Activated gamma-delta T cell treated with Interleukin-2 at 50 U/mL for 16 hours (primary cell): ENCODE data around the gene PFDN6.
A peak's percentile ranks its signal among the peaks of the same experiment; 100 is the strongest.
"Not testable (repeated sequence)": the region's sequence is repeated elsewhere in the genome, so short reads cannot be mapped to it uniquely, and the experiment has no call there.

Experiments used
- DNase-seq: peaks from one replicate; pipeline ENCODE4 v3.0.0-alpha.2; 2020

Gene PFDN6

DNA sequence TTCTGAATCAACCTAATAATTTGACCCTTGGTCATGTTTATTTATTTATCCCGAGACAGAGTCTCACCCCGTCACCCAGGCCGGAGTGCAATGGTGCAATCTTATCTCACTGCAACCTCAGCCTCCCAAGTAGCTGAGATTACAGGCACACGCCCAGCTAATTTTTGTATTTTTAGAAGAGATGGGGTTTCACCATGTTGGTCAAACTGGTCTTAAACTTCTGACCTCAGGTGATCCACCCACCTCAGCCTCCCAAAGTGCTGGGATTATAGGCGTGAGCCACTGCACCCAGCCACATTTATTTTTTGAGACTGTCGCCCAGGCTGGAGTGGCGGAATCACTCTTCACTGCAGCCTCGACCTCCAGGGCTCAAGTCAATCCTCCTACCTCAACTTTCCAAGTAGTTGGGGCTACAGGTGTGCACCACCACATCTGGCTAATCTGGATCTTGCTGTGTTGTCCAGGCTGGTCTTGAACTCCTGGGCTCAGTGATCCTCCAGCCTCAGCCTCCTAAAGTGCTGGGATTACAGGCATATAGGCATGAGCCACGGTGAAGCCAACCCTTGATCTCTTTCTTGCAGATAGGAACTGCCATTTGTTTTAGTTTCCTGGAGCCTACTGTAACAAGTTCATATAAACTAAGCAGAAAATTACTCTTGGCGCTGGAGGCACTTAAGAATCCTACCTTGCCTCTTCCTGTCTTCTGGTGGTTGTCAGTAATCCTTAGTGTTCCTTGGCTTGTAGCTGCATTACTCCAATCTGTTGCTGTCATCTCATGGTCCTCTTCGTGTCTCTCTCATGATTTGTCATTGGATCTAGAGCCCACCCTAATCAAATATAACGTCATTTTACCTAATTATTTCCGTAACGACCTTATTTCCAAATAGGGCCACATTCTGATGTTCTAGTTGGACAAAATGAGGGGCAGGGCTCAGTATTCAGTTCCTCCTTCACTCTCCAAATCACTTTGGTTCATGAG is 15.2 kb upstream of the PFDN6 start:
- DNase-seq: no peak

DNA sequence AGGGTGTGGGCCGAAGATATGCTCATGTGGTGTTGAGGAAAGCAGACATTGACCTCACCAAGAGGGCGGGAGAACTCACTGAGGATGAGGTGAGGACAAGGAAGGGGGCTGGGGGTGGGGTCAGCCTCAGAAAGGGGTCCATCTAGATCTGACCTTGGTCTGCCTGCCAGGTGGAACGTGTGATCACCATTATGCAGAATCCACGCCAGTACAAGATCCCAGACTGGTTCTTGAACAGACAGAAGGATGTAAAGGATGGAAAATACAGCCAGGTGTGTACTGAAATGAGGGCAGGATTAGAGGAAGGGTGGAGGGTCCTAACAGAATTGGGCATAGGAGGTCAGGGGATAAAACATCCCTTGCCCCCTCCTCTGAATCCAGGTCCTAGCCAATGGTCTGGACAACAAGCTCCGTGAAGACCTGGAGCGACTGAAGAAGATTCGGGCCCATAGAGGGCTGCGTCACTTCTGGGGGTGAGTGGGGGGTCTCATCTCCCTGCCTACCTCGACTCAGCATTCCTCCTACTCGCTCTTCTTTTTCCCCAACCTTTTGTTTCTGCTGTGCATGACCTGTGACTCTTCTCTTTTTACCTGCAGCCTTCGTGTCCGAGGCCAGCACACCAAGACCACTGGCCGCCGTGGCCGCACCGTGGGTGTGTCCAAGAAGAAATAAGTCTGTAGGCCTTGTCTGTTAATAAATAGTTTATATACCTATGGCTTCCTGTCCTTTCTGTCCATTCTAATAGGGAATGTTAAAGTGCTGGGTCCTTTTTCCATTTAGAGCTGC is 13.4 kb upstream of the PFDN6 start:
- DNase-seq: not testable (repeated sequence)

DNA sequence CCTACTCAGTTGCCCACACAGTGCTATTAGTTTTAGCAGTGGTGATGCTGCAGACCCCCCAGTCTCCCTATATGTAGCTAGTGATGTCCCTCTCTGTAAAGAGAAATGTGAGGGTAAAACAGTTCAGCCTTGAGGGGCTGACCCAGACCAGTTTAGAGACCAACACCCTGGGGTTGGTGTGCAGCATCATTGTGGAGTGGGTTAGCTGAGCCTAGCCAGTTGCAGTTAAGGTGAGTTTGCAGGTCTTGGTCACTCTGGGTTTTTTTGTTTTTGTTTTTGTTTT is 12.9 kb upstream of the PFDN6 start:
- DNase-seq: no peak

DNA sequence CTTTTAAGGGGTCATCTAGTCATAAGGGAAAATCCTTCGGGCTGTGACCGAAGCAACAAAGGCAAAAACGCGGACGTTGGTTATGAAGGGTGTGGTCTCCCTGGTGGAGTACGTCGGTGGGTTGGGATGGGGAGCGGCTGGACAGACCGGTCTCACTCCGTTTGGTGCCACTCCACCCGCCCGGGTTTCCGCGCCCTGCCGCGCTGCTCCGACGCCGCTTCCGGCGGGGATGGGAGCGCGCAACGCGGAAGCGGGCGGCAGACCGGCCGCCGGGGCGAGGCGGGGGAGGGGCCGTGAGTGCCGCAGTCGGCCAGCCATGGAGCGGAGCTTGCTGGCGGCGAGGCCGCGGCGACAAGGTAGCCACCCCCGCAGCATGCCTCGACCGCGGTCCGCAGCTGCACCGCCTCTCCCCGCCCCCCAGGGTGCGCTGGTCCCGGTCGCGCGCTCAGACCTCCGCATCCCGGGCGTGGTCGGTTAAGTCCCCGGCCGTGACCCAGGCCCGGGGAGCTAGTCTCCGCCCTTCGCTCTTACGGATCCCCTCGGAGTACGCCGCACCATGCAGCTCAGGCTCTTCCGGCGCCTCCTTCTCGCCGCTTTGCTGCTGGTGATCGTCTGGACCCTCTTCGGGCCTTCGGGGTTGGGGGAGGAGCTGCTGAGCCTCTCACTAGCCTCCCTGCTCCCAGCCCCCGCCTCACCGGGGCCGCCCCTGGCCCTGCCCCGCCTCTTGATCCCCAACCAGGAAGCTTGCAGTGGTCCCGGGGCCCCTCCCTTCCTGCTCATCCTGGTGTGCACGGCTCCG is 12.3 kb upstream of the PFDN6 start, which contains the start of gene B3GALT4:
Gene B3GALT4 (plus strand): TSS at position 260 of the 799 bp plus-strand sequence. CDS start 297 bp downstream, at position 557.
- peak; percentile 61 for DNase-seq

DNA sequence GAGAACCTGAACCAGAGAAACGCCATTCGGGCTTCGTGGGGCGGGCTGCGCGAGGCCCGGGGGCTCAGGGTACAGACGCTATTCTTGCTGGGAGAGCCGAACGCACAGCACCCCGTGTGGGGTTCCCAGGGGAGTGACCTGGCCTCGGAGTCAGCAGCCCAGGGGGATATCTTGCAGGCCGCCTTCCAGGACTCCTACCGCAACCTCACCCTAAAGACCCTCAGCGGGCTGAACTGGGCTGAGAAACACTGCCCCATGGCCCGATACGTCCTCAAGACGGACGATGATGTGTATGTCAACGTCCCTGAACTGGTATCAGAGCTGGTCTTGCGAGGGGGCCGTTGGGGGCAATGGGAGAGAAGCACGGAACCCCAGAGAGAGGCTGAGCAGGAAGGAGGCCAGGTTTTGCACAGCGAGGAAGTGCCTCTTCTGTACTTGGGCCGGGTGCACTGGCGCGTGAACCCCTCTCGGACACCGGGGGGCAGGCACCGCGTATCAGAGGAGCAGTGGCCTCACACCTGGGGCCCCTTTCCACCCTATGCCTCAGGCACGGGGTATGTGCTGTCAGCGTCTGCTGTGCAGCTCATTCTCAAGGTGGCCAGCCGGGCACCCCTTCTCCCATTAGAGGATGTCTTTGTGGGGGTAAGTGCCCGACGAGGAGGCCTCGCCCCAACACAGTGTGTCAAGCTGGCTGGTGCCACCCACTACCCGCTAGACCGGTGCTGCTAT is 11.6 kb upstream of the PFDN6 start:
- peak; percentile 24 for DNase-seq

DNA sequence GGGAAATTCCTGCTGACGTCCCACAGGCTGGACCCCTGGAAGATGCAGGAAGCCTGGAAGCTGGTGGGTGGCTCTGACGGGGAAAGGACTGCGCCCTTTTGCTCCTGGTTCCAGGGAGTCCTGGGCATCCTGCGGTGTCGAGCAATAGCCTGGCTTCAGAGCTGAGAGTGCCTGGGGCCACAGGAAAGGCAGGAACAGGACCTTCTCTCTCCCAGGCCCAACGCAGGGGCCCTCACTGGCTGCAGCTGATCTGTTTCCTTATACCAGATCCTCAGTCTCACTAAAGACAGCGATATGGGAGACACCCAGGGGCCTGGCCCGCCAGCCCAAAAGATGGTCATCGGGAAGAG is 11.0 kb upstream of the PFDN6 start:
- DNase-seq: no peak

DNA sequence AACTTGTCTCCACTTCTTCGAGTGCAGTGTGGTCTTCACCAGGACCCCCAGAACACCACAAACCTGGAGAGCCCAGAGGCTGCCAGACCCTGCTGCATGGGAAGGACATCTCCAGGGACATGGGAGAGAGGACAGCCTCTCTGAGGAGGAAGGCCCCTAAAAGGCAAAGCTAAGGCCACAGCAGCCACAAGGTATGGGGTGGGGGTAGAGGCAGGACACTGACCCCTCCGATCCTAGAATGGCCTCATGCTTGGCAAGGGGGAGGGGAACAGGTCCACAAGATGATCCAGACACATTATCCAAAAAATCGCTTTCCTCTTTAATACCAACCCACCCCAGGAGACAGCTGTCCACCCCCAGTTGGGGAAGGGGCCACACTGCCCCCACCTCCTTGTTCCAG is 10.6 kb upstream of the PFDN6 start:
- DNase-seq: no peak

DNA sequence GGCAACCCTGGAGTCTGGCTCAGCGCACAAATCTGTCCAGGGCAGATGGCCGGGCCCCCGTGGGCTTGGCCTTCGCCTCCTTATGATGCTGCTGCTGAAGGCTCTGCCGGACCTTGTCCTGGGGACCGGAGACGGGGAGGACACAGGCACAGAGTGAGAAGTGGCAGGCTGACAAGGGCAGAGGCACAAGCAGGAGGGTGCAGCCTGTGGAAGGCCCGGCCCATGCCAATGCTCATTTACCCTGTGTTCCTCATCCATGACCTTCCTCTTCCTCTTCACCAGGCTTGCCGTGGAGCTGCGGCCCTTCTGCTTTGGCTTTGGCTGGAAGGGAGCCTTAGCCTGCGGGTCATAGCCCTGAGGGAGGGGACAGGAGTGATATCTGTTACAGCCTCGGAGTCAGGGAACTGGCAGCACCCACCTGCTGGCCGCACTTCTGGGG is 10.1 kb upstream of the PFDN6 start:
- DNase-seq: no peak

DNA sequence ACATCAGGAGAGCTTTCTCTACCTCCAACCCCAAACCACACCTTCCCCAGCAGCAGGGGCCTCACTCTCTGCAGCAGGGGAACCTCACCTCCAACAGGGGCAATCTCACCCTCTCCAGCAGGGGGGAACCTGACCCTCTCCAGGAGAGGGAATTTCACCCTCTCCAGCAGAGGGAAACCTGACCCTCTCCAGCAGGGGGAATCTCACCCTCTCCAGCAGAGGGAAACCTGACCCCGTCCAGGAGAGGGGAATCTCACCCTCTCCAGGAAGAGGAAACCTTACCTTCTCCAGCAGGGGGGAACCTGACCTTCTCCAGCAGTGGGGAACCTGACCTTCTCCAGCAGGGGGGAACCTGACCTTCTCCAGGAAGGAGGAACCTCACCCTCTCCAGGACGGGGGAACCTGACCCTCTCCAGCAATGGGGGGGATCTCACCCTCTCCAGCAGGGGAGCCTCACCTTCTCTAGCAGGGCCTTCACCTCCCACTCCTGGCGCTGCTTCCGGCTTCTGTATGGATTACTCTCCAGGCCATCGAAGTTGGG is 9.4 kb upstream of the PFDN6 start:
- DNase-seq: no peak

DNA sequence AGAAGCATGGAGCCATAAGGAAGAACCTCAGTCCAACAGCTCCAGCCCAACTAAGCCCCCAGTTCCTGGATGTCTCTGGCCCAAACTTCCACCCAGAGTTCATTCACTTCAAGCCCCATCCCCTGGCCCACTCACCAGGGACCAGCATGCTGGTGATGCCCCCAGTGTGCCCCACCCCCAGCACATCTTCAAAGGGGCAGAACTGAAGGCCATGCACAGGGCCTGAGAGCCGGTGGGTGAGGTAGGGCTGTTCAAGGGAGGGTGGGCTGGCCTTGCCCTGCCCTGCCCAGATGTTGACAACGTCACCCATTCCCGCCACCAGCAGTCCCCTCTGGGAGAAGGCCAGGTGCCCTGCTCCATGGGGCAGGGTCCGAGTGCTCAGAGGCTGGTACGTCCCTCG is 8.9 kb upstream of the PFDN6 start:
- DNase-seq: no peak

DNA sequence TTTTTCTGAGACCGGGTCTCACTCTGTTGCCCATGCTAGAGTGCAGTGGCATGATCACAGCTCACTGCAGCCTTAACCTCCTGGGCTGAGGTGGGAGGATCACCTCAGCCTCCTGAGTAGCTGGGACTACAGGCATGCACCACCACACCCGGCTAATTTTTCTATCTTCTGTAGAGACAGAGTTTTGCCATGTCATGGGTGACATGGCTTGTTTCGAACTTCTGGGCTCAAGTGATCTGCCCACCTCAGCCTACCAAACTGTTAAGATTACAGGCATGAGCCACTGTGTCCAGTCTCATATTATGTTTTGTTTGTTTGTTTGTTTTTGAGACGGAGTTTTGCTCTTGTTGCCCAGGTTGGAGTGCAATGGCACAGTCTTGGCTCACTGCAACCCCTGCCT is 4.2 kb upstream of the PFDN6 start:
- not testable (repeated sequence) for DNase-seq

DNA sequence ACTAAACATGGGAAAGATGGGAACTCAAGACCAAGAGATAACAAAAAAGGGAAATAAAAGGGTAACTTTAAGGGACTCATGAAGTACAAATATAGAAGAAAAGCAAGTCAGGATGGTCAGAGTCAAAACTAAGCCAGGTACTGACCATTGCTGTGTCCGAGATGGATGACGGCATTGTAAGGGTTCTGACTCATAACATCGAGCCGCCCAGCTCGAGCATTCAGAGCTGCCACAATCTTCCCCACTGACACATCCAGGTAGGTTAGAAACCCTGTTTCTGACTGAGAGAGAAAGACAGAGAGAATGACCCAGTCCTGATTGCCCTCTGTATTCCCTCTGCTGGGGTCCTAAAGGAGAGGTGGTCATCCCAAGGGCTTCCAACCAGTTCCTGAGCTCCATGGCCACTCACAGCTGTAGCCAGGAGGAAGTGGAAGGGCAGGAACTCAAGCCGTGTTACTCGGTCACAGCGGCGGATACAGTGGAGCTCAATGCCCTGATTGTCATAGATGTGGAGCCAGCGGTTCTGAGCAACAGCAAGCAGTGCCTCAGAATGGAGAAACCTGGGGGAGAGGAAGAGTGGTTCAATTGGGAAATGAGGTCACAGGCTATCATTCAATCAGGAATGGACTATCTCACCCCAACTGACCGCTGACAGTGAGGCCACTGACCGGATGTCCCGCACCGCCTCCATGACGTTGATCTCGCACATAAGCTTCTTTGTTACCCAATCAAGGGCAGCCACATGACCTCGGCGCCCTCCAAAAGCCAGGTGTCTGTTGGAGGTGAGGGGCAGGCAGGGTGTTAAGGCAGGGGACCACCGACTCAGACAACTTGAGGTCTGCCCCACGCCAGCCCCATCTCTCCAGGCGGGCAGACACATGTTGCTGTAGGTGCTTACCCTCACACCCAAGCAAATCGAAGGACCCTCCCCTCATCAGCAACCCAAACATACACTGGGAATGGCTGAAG is 2.2 kb upstream of the PFDN6 start:
- DNase-seq: no peak

DNA sequence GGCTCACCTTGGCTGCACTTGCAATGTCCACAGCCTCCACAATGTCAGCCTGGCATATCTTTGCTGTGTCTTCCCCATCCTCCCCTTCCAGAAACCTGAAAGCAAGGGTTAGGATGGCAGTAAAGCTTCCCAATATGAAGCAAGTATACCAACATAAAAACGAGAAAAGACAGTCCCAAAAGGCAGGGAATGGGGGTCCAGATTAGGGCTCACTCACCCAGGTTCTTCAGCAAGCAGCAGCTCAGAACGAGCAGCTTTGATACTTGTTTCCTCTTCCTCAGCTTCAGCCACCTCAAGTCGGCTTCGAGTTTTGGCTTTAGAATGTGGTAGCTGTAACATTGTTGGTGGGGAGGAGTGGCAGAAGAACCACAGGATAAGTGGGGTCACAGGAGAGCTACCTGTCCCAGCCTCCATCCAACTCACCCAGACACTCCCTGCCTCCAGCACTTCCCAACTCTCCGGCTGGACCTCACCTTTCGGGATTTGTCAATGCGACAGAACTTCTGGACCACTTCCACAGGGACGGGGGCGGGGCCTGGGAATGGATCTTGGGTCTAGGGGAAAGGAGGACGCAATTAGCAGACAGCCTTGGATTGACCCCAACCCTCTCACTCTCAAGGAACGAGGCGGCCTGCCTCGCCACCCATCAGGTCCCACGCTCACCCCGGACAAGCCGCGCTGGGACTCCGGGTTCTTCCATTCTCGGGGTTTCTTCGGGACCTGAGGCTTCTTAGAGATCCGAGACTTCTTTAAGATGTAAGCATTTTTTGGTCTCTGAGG is 1.1 kb upstream of the PFDN6 start:
- no peak for DNase-seq

DNA sequence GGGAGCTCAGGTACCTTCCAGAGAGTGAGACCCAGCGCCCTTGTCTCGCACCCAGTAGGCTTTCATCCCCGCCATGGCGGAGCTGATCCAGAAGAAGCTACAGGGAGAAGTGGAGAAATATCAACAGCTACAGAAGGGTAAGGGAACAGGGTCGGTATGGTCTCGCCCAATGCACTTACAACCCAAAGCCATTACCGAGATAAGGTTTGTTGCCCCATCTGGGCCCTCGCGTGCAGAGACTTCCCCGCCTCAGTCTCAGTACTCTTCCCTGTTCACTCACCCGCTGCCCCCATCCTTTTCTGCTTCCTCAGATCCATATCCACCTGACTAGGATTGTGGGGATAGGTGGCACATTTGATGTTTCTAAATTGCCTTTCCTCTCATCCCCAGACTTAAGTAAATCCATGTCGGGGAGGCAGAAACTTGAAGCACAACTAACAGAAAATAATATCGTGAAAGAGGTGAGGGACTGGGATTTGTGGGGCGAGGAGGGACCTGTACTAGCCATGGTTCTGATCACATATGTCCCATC is 449 bp downstream of the PFDN6 start:
- no peak for DNase-seq

DNA sequence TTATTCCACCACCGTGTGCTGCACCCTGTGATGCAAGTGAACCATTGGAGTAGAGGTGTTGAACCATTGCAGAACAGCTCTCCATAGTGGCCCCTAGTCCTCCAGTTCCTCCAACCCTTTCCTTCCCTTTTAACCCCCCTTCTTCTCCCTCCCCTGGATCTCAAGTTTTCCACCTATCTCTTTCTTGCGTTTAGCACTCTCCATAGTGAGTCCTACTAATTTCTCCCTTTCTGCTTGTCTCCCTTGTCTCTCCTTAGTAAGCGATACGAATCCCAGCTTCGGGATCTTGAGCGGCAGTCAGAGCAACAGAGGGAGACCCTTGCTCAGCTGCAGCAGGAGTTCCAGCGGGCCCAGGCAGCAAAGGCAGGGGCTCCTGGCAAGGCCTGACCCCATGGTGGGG is 1.1 kb downstream of the PFDN6 start:
- DNase-seq: no peak

DNA sequence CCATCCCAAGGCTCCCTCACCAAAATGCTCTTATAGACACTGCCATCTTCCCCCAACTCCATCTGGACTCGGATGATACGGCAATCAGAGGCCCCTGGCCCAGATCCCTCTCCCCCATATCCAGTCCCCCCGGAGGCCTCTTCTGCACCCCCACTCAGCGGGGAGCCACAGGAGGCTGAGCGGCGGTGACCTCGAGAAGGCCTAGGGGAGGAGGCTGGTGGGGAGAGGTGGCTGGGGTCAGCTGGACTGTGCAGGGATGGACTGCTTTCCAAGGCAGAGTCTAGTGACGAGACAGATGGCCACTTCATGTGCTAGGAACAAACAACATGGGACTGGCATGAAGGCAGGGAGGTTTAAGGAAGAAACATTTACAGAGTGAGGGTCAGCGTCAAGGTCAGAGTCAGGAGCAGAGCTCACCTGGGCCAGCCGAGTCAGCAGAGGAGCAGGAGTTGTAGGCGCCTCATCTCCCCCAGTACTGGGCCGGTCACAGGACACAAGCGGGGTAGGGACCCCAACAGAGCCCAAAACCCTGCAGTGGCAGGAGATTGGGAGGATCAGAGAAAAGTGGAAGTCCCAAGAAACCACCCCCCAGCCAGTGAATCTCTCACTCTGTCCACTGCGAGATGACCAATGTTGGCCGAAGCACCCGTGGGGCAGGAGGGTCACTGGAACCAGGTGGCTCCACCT is 3.7 kb downstream of the PFDN6 start:
- DNase-seq: no peak

DNA sequence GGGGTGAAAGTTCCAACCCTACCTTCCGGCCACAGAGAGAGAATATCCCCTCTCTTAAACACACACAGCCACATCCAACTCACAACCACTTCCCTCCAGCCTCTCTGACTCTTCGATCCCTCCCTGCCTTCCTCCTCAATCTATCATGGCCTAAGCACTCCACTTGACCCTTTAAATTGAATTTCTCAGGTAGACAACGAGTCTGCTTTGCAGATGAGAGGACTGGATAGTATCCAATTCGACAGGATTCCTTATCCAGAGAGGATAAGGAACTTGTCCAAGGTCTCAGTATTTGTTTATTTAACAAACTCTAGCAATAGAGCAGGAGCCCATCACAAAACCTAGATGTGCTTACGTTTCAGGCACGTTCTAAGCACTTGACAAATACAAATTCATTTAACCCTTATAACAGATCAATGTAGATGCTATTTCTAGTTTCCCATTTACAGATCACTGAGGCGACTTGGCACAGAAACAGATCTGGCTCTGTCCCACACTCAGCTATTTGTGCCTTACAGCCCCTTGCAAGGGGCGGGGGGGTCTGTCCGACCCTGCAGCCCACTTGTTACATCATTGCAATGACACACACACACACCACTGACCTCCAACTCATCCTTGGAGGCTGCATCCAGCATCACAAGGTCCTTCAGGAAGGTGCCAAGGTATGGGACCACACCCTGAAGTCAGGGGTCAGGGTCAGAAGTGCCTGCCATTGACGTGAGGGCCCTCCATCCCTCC is 4.9 kb downstream of the PFDN6 start:
- DNase-seq: no peak

DNA sequence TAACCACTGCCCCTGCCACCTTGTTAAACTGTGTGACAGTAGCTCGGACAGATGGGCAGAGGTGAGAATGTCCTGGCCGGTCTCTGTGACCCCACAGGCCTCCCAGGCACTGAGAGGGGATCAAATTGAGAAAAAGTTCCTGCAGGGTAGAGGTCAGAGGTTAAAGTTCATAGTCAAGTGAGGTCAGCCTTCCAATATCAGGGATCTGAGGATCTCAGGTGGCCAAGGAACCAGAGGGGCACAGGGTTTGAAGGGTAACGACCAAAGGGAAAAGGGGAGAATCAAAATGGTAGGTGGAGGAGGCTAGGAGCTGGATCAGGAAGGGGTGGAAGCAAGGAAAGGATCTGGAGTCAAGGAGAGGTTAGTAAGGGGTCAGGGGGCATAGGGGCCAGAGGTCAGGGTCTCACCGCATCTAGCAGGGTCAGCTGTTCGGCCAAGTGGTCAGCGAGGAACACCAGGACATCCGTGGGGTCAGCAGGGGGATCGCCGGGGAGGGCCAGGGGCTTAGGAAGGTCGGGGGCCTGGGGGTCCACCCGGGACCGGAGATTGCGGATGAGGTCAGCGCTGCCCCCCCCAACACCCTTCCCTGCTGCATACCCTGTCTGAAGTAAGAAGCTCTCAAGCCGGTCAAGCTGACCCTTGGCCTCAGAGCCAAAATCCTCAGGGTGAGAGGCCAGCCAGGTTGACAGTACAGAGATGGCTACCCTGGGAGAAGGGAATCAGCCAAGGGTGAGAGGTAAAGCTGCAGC is 6.4 kb downstream of the PFDN6 start:
- DNase-seq: no peak
